Urinary bladder (tissue), 4 donors: ENCODE measurements around the gene CASP6. TPM values are rescaled to one million over a fixed set of nuclear protein-coding genes. Genes with fewer than 3 reads are reported as not detected.
A peak's percentile ranks its signal among the peaks of the same experiment; 100 is the strongest.

ENCODE experiments used
- DNase-seq: peaks from one replicate; pipeline ENCODE4 v3.0.0-alpha.2; 2015; ENCODE audit errors: extremely low spot score
- H3K27ac ChIP-seq: one replicate; pipeline ENCODE4 v1.5.1; 2013; ENCODE audit warnings: low read depth, mild to moderate bottlenecking, moderate library complexity
- H3K36me3 ChIP-seq: one replicate; pipeline ENCODE4 v1.6.1; 2013; ENCODE audit warnings: mild to moderate bottlenecking, moderate library complexity; ENCODE audit not compliant: insufficient read depth
- H3K4me1 ChIP-seq: one replicate; pipeline ENCODE4 v1.6.1; 2013; ENCODE audit warnings: mild to moderate bottlenecking, moderate library complexity; ENCODE audit not compliant: insufficient read depth
- H3K4me3 ChIP-seq: one replicate; pipeline ENCODE4 v1.5.1; 2013; ENCODE audit warnings: low read depth, low read length
- WGBS: extraction: QIAGEN DNeasy Blood & Tissue Kit; methylation state at CpG from one replicate; pipeline ENCODE4 v1.1.7; 2013; 5-methylcytosine and 5-hydroxymethylcytosine counted together
- polyA plus RNA-seq: library from polyadenylated mRNA; stranded (reverse); fragments of 200-250 nt; gene quantifications from one replicate; pipeline ENCODE4 v1.2.3, GENCODE V29; 2013
- total RNA-seq: library from RNA; depleted of rRNA; stranded (reverse); fragments of >200 nt; gene quantifications from one replicate; pipeline ENCODE4 v1.2.3, GENCODE V29; 2014
- donor health status: healthy with polysubstance abuse.
- donor health status: healthy.

The CASP6 gene
- total RNA-seq (21.4 TPM), polyA plus RNA-seq (16.1 TPM)

- peak; percentile 42 for DNase-seq
- WGBS = under 1% methylated on average over 72 of the region's 72 CpGs
- no peaks in the 10 kb centered on the region for H3K36me3 ChIP-seq
- H3K27ac ChIP-seq = peak within 1 kb of the TSS; percentile 88
- no peaks in the 10 kb centered on the region for H3K4me1 ChIP-seq
- peak within 1 kb of the TSS; percentile 71 for H3K4me3 ChIP-seq
Observed at GRCh38 chr4:109702950-109703663, at the start of gene CASP6. Gene CASP6, minus strand, starts transcription at chr4:109703445. Its CDS starts 50 bp downstream, at chr4:109703395.

- Histone ChIP-seq H3K4me1 (no peaks in the 10 kb centered on the region), H3K36me3 (no peaks in the 10 kb centered on the region), H3K4me3 (no peak overlapping the region), H3K27ac (no peak overlapping the region)
- 60% methylated on average over 1 of the region's 1 CpG for WGBS
- DNase-seq = no peak
Observed at GRCh38 chr4:109752525-109752924, 49.3 kb upstream of the CASP6 start.

DNA sequence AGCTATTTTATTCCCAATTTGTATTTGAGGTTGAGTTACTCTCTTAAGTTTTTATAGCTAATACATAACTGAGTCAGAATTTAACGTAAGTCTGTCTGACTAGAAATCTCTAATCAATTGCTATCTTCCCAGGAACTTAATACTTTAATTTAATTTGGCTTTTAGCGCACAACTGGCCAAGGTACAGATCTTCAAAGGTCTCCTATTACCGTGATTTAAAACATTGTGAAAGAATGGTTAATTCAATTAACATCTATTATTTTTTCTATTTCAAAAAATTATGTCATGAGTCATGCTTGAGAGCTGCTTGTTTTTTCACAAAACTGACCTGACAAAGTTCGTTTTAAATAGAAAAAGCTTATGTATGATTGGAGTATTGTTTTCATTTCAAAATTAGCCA lies 48.6 kb upstream of the CASP6 start:
- 82% methylated on average over 4 of the region's 4 CpGs for WGBS
- Histone ChIP-seq H3K4me1 (no peaks in the 10 kb centered on the region), H3K4me3 (no peak overlapping the region), H3K36me3 (no peaks in the 10 kb centered on the region), H3K27ac (no peak overlapping the region)
- DNase-seq = no peak

DNA sequence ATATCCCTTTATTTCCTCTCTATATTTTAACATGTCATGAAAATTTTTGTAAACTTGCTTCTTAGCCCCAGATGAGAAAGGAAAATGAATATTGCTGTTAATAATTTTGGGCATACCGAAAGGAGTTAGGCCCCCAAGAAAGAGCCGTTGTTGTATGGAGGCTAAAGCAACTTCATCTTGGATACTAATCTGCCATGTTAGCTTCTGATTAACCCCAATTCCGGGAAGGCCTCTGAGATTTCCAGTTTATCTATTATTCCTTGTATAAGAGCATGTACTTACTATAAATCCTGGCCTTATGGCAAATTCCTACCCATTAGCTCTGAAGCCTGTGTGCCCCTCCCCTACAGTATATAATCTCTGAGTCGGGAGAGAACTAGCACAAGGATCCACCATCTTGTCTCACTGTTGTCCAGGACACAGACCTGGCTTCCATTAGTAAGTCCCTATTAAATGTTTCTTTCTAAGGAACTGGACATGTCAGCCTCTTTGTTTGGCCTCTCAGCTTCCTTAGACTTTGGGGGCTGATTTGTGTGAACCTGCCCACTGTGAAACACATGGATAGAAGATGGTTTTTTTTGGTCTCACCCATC lies 47.5 kb upstream of the CASP6 start:
- Histone ChIP-seq H3K4me1 (no peaks in the 10 kb centered on the region), H3K4me3 (no peak overlapping the region), H3K36me3 (no peaks in the 10 kb centered on the region), H3K27ac (no peak overlapping the region)
- 88% methylated on average over 4 of the region's 4 CpGs for WGBS
- no peak for DNase-seq

DNA sequence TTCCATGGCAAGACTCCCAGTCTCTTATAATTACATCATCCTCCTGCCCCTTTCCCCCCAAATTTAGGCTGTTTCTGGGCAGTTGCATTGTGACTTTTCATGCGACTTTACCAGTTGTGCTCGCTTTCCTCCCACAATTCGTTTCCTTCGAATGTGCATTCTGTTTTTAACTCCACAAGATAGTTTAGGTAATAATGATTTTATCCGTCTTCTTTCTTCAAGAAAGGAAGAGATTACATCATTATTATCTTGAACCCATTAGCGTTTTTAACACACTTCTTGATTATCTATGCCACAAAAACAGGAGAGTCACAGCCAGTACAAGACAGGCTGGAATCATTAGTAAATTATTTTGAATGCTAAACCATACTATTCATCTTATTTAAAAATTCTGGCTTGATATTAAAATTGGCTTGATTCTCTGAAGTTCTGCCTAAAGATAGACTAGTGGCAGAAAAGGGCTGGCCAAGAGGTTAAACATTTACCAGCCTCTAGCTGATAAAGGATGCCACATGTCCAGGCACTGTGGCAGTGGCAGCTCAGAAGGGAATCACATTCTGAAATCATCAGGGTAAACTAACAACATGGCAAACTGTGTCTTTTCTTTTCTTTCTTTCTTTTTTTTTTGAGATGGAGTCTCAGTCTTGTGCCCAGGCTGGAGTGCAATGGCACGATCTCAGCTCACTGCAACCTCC lies 46.3 kb upstream of the CASP6 start:
- WGBS = 83% methylated on average over 7 of the region's 7 CpGs
- H3K27ac ChIP-seq = no peak overlapping the region
- no peaks in the 10 kb centered on the region for H3K4me1 ChIP-seq
- no peaks in the 10 kb centered on the region for H3K36me3 ChIP-seq
- no peak overlapping the region for H3K4me3 ChIP-seq
- no peak for DNase-seq

DNA sequence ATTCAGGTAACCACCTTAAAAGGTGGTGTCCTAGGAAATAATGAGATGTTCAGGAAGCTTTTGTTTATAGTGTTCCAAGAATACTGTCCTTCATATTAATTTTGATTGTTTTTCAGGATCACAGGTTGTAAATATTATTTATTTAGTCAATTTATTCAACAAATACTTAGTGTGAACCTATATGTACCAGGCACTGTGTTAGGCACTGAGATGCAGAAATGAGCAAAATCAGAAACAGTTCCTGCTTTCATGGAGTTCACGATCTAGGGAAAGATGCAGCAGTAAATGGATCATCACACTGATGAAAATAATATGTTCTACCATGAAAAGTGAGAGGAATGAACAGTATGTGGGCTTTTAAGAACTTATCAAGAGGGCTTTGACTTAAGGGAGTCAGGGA lies 44.9 kb upstream of the CASP6 start:
- WGBS = 95% methylated on average over 1 of the region's 1 CpG
- Histone ChIP-seq H3K27ac (no peak overlapping the region), H3K36me3 (no peaks in the 10 kb centered on the region), H3K4me1 (no peaks in the 10 kb centered on the region), H3K4me3 (no peak overlapping the region)
- DNase-seq = no peak

DNA sequence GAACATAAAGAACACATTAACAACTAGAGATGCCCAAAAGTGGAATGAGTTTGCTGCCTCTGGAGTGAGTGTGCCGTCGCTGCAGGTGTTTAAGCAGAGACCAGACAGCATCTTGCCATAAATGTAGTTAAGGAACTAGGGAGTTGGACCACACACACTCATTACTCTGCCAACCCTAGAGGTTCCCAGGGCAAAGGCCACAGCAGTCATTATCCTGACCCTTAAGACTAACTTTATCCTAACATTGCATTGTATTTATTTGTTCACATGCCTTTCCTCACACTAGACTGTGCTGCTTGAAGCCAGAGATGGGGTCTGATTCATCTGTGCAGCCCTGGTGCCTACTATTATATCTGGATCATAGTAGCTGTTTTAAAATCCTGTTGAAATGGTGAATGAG lies 43.5 kb upstream of the CASP6 start:
- Histone ChIP-seq H3K36me3 (no peaks in the 10 kb centered on the region), H3K4me3 (no peak overlapping the region), H3K4me1 (no peaks in the 10 kb centered on the region), H3K27ac (no peak overlapping the region)
- DNase-seq = no peak
- WGBS = 77% methylated on average over 2 of the region's 2 CpGs

DNA sequence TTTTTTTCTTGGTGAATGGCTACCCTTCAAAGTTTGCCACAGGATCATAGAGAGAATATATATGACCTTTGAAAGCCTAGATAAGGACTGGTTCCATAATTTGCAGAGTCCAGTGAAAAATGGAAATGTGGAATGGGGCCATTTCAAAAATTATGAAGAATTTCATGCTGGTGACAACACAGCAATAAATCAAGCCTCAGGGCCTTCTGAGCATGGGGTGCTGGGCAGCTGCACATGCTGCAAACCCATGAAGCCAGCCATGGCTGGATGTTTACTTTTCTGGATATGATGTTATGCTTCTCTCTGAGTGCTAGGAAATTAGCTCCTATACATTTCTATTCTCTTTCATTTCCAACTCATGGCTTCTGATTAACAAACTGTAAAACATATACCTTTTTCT lies 42.6 kb upstream of the CASP6 start:
- H3K4me3 ChIP-seq = no peak overlapping the region
- H3K36me3 ChIP-seq = no peaks in the 10 kb centered on the region
- DNase-seq = no peak
- H3K27ac ChIP-seq = no peak overlapping the region
- no peaks in the 10 kb centered on the region for H3K4me1 ChIP-seq

DNA sequence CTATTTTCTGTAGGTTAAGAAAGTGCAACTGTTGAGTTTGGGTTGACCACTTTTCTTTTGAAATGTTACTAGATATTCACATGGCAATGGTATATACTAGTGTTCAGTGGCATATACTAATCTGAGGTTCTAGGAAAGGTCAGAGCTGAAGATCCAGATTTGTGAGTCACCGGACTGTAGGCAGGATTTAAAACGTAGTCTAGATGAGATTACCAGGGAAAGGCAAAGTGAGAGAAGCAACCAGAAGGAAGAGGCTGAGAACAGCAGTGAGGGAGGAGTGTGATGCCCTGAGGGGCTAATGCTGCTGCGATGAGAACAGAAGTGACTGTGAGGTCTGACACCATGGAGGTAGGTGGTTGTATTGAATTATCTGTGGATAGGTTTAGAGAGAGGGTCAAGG lies 36.3 kb upstream of the CASP6 start:
- no peak for DNase-seq
- 76% methylated on average over 3 of the region's 3 CpGs for WGBS
- Histone ChIP-seq H3K4me1 (no peaks in the 10 kb centered on the region), H3K4me3 (no peak overlapping the region), H3K36me3 (no peaks in the 10 kb centered on the region), H3K27ac (no peak overlapping the region)

GRCh38 chr4:109738104-109738872 lies 35.0 kb upstream of the CASP6 start:
- DNase-seq = no peak
- WGBS = 73% methylated on average over 10 of the region's 10 CpGs
- no peaks in the 10 kb centered on the region for H3K36me3 ChIP-seq
- no peak overlapping the region for H3K27ac ChIP-seq
- no peaks in the 10 kb centered on the region for H3K4me1 ChIP-seq
- H3K4me3 ChIP-seq = no peak overlapping the region

- Histone ChIP-seq H3K27ac (no peak overlapping the region), H3K4me3 (no peak overlapping the region), H3K36me3 (no peaks in the 10 kb centered on the region), H3K4me1 (no peaks in the 10 kb centered on the region)
- no peak for DNase-seq
- WGBS = 48% methylated on average over 7 of the region's 7 CpGs
Observed at GRCh38 chr4:109735566-109736365, 32.5 kb upstream of the CASP6 start.

- DNase-seq = no peak
- Histone ChIP-seq H3K27ac (no peak overlapping the region), H3K4me1 (no peaks in the 10 kb centered on the region), H3K4me3 (no peak overlapping the region), H3K36me3 (no peaks in the 10 kb centered on the region)
- WGBS = 91% methylated on average over 5 of the region's 5 CpGs
Observed at GRCh38 chr4:109733728-109734127, 30.5 kb upstream of the CASP6 start.
